T-helper 9 cell (primary cell): Measurements from ENCODE around the gene HACE1.
"Not testable (repeated sequence)": the region's sequence is repeated elsewhere in the genome, so short reads cannot be mapped to it uniquely, and the experiment has no call there.

Experiments
- DNase-seq: peaks from one replicate; pipeline ENCODE4 v3.0.0-alpha.2; 2020

Gene HACE1

DNA sequence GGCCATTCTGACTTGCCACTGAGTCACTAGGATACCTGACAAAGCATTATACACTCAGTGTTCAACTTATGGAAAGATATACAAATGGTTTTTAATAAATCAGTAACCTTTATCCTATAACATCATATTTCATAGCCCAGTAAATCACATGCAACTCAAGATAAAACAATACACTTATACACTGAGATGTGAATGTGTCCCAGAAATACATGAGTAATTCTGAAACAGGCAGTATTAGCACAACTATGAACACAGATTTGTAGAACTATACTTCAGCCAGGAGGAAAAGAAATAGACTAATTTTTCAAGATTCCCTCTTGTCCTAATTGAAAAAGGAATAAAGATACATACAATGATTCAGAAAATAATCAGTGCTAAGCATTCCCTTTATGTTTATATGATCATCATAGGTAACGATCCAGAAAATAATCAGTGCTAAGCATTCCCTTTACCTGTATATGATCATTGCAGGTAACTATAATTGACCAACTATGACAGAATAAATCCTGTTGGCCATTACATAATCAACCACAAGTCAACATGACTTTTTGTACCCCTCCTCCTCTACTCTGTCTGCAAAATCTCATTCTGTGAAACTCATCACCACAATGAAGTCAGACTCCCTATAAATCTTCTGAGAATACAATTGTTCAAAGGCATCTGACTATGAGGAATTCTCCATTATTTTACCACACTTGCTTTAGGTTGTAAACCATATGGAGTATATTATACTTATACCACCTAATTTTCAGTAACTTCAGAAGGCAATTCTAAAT is 30.3 kb downstream of the HACE1 start:
- DNase-seq = no peak

DNA sequence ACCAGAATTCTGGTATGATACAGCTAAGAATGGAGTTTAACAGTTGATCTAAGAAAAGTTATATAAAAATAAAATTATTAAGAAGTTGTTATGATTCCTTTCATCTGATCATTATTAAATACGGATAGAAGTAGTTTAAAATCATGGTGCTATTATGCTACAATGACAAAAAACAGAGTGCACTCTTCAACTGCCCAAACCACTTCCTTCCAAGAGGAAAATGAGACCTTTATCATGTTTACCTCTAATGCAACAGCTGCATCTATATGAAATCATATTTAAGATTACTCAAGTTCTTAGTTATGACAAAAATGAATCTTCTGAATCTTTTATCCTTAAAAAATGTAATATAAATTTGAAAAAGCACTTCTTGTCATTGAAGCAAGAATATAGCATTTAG is 31.2 kb downstream of the HACE1 start:
- DNase-seq = no peak

DNA sequence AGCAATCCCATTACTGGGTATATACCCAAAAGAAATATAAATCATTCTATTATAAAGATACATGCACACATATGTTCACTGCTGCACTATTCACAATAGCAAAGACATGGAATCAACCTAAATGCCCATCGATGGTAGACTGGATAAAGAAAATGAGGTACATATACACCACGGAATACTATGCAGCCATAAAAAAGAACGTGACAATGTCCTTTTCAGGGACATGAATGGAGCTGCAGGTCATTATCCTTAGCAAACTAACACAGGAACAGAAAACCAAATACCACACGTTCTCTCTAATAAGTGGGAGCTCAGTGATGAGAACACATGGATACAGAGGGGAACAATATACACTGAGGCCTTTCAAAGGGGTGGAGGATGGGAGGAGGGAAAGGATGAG is 38.9 kb downstream of the HACE1 start:
- DNase-seq = not testable (repeated sequence)

DNA sequence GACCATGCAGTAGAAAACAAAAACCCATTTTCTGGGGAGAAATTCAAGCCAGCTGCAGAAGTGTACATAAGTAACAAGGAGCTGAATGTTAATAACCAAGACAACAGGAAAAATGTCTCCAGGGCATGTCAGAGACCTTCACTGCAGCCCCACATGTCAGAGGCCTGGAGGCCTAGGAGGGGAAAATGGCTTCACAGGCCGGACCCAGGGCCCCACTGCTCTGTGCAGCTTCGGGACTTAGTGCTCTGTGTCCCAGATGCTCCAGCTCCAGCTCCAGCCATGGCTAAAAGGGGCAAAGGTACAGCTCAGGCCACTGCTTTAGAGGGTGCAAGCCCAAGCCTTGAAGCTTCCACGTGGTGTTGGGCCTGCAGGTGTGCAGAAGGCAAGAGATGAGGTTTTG is 43.6 kb downstream of the HACE1 start:
- DNase-seq = no peak

DNA sequence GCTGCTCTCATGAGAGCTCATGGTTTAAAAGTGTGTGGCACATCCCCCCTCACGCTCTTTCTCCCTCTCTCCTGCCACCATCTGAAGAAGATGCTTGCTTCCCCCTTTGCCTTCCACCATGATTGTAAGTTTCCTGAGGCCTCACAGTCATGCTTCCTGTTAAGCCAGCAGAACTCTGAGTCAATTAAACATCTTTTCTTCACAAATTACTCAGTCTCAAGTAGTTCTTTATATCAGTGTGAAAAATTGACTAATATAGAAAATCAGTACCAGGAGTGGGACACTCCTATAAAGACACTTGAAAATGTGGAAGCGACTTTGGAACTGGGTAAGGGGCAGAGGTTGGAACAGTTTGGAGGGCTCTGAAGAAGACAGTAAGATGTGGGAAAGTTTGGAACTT is 45.0 kb downstream of the HACE1 start:
- no peak for DNase-seq

DNA sequence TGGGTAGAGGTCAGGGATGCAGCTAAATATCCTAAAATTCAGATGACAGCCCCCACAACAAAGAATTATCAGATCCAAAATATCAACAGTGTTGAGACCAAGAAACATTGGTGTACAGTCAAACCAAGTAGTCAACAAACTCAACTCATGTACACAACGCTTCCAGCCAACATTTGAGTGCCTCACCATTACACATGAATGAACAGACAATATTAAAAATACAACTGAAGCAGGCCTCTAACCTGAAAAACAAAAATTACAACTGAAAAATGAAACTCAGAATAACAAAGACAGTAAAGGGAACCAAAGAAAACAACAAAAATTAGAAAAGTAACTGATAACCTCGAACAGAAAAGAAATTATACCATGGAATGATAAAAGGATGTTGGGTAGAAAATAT is 46.2 kb downstream of the HACE1 start:
- no peak for DNase-seq

DNA sequence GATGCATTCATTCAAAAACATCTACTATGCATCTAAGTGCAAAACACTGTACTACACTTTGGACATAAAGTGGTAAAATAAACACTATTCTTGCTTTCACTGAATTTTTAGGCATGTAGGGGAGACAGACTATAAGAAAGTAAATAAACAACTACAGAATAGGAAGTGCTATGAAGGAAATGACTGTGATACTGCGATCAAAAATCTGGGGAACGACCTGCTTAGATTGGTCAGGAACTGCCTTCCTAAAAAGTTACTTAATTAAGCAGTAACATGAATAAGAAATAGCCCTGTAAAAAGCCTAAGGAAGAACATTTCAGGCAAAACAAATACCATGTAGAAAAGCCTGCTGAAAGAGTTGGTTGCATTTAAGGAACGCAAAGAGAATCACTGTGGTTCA is 50.6 kb downstream of the HACE1 start:
- DNase-seq = no peak

DNA sequence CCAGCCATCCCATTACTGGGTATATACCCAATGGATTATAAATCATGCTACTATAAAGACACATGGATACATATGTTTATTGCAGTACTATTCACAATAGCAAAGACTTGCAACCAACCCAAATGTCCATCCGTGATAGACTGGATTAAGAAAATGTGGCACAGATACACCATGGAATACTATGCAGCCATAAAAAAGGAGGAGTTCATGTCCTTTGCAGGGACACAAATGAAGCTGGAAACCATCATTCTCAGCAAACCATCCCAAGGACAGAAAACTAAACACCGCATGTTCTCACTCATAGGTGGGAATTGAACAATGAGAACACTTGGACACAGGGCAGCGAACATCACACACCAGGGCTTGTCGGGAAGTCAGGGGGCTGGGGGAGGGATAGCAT is 54.4 kb downstream of the HACE1 start:
- not testable (repeated sequence) for DNase-seq

DNA sequence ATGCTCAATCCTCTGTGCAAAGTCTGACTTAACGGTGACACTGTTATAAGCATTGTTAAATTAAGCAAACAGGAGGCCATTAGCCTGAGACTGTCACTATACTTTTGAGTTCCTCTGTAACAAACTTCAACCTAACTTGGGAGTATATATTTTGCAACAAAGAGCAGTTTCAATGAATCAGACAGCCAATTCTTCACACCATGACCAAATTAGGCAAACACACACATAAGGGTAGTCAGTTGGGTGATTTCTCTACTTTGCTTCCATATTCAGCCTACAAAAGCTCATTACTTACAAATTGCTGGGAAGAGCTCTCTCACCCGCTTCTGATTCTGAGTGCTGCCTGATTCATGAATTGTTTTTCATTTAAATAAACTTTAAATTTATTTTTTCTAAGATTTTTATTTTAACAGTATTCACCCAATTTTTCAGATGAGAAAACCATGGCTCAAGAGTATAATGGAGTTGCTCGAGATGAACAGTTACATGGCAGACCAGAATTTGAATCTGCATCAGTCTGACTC is 60.5 kb downstream of the HACE1 start:
- no peak for DNase-seq

DNA sequence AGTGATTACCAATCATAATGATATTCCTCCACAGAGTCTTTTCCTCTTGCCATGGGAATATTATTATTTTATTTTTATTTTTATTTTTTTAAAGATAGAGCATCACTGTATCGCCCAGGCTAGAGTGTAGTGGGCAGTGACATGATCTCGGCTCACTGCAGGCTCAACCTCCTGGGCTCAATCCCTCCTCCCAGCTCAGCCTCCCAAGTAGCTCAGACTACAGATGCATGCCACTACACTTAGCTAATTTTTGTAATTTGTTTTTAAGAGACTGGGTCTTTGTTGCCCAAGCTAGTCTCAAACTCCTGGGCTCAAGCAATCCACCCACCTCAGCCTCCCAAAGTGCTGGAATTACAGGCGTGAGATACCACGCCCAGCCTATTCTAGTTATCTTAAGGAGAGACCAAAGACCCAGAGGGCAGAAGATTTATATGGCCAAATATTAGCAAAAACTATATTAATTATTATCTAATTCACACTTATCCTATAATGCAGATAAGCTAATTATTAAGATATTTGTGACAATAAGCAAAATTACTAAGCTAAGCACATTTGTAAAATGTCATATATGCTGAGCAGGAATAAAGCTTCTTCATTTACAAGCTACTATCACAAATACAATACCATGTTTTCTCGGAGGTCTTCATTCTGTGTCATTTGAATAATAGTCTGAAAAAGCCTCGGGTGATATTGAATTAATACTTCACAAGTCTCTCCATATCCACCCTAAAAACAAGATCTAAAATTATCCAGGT is 63.5 kb downstream of the HACE1 start:
- DNase-seq = no peak

DNA sequence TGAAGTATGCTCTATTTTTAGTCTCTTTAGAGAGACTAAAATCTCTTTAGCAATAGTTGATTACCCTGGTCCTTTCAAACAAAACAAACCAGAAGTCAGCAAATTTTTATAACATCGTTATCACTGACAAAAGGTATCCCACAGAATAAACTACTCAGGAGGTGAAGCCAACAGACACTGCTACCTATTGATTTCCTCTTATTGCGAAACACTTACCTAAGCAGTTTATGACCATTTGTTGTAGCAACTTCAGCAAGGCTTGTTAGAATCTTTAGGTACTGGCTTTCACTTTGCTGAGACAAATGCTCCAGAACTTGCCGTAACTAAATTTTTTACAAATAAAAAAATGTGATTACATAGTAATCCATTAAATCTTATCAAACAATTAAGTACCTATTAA is 64.4 kb downstream of the HACE1 start:
- no peak for DNase-seq

DNA sequence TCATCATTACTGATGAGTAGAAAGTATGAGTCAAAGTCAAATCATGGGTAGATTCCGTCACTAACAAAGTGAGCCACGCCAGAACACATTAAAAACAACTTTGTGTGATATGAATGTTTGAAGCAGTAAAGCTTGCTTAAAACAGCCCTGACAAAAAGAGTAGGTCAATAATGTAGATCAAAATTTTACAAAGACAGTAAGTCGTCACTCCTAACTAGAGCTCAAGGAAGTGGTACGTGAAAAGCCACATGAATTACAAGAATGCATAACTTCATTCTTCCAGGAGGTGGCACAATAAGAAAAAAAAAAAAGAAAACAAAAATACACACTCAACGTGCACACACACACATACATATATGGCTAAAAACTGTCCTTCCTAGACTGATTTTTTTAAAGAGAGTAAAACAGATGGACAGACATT is 69.9 kb downstream of the HACE1 start:
- no peak for DNase-seq

DNA sequence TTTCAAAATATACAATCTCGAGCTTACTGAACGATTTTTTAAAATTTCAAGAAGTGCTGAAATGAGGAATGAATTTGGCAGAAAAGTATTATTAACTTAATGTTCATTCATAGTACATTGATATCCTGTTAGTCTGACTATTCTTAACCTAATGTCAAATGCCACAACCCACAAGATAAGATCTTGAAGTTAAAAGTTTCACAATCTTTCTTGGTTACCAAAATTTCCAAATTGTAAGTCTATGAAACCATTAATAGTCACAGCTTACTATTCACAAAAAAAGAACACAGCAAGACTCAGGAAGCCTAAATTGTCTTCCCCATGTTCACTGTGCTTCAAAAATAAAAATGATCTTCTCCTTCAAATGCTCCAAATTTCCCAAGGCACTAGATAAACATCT is 71.3 kb downstream of the HACE1 start:
- DNase-seq = no peak

DNA sequence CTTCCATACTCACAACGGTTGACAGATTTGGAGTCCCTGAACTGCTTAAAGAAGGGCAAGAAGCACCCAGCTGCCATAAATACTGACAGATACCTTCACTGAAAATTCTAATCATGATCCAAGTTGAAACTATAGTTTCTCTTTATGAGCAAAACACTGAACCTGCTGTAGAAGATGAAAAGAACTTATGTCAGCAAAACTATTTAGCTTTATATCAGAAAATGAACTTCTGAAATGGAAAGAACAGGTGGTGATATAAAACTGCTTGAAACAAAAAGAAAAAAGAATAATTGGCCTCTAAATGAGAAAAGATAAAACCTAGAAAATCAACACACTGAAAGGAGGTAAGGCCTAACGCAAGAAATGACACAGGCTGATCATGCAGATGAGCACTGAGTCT is 72.4 kb downstream of the HACE1 start:
- DNase-seq = no peak

DNA sequence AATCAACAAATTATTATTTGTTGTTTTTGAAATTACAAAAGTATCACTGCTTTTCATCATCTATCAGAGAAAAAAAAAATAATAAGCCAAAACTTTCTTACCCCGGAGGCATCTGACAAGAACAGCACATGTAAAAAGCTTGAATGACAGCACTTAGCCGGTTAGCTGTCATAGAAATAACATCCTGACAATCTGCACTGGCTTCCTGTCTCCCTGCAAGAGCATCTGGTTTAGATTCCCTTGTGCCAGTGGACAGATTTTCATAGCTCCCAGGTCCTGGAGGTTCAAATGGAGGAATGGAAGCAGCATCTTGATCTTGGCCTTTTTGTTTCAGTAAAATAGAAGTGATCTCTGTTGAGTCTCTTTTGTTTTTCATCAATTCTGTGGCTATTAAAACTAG is 74.8 kb downstream of the HACE1 start:
- DNase-seq = no peak

DNA sequence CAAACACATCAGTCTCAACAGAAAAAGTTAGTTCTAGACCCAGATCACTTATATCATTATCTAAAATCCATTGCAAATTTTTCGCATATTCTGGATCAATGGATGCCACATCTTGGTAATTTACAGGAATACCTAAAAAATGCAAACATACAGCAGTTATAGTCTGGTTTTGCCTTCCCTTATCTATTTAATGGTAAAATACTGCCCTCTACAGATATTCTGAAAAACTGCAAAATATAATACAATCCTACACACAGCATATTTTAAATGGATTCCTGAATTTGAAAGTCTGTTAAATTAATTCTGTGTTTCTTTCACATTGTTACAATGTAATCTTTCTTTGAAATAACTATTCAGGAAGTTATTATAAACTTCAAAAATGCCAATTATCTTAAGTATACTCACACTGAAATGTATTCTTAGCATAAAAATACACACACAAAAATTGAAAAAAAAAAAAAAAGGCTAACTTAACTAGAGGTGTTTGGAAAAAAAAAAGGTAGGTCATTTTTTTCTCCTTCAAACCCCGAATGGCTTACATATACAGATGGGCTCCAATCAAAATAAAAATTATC is 88.4 kb downstream of the HACE1 start:
- no peak for DNase-seq

DNA sequence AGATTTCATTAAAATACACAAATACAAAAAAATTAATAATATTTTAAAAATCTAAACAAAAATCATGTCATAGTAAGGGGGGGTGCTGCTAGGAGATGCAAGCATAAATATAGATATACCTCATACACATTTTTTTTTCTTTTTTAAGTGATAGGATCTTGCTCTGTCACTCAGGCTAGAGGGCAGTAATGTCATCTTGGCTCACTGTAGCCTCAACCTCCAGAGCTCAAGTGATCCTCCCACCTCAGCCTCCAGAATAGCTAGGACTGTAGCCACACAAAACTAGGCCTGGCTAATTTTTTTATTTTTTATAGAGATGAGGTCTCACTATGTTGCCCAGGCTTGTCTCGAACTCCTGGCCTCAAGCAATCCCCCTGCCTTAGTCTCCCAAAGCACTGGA is 90.8 kb downstream of the HACE1 start:
- no peak for DNase-seq

DNA sequence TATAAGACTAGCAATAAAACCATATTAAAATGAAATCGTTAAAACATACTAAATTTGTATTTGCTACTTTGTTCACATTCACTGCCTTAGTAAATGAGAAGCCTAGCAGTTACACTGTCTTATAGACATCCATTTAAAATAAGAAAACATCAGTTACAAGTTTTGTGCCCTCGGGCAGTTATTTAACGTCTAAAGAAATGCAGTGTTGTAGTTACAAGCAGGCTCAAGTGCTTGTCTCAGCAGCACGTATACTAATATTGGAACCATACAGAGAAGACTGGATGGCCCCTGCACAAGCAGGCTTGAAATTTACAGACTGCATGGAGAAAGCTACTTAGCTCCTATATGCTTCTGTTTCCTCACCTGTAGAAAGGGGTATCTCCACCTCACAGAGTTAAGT is 93.1 kb downstream of the HACE1 start:
- DNase-seq = no peak

DNA sequence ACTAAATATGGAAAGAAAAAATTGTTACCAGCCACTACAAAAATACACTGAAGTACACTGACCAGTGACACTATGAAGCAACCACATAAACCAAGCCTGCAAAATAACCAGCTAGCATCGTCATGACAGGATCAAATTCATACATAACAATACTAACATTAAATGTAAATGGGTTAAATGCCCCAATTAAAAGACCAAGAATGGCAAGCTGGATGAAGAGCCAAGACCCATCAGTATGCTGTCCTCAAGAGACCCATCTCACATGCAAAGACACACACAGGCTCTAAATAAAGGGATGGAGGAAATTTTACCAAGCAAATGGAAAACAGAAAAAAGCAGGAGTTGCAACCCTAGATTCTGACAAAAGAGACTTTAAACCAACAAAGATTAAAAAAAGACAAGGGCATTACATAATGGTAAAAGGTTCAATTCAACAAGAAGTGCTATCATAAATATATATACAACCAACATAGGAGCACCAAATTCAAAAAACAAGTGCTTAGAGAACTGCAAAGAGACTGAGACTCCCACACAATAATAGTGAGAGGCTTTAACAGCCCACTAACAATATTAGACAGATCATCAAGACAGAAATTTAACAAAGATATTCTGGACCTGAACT is 104.8 kb downstream of the HACE1 start:
- no peak for DNase-seq

DNA sequence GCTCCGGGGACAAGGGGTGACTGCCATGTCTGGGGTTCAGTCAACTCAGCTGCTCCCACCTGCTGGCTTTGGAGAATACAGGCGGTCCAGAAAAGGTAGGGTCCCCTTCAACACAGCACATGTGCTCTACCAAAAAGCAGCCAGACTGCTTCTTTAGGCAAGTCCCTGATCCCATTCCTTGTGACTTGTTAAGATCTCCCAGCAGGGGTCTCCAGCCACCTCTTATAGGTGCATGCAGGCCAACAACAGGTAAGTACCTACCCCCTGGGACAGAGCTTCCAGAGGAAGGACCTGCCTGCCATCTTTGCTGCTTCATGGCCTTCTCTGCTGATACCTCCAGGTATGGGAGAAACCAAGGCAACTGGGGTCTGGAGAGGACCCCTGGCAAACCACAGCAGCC is 106.5 kb downstream of the HACE1 start:
- no peak for DNase-seq

DNA sequence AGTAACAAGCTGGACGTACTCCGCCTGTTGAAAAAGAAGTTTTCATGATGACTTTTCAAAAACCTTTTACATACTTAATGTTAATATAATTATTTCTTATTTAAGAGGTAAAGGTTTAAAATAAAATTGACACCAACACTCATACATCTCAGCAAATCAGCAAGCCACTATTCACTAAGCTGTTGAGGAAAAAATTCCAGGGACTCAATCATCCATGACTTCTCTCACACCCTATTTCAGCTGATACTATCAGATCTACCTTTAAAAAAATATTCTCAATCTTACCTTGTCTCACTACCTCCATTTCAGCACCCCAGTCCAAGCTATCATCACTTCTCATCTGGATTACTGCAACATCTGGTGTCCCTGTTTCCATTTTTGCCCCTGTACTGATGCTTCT is 109.3 kb downstream of the HACE1 start:
- no peak for DNase-seq

DNA sequence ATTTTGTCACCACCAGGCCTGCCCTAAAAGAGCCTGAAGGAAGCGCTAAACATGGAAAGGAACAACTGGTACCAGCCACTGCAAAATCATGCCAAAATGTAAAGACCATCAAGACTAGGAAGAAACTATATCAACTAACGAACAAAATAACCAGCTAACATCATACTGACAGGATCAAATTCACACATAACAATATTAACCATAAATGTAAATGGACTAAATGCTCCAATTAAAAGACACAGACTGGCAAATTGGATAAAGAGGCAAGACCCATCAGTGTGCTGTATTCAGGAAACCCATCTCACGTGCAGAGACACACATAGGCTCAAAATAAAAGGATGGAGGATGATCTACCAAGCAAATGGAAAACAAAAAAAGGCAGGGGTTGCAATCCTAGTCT is 120.6 kb downstream of the HACE1 start:
- DNase-seq = not testable (repeated sequence)

DNA sequence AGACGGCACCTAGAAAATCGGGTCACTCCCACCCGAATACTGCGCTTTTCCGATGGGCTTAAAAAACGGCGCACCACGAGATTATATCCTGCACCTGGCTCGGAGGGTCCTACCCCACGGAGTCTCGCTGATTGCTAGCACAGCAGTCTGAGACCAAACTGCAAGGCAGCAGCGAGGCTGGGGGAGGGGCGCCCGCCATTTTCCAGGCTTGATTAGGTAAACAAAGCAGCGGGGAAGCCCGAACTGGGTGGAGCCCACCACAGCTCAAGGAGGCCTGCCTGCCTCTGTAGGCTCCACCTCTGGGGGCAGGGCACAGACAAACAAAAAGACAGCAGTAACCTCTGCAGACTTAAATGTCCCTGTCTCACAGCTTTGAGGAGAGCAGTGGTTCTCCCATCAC is 122.2 kb downstream of the HACE1 start:
- DNase-seq = not testable (repeated sequence)
